MM.1S (cell line): Measurements from ENCODE around the gene ADSS1.

ENCODE experiments used
- DNase-seq: peaks from one replicate; pipeline ENCODE4 v3.0.0-alpha.2; 2015
- H2AFZ ChIP-seq: fragments of 300-600 bp; sonication (generic); 2 replicates; pipeline ENCODE4 v1.6.0; 2016; ENCODE audit warnings: antibody characterized with exemption, low read length
- H3F3A ChIP-seq: fragments of 300-600 bp; sonication (generic); 2 replicates; pipeline ENCODE4 v1.6.1; 2016; ENCODE audit warnings: mild to moderate bottlenecking, antibody characterized with exemption, low read length, moderate library complexity, mixed read lengths; ENCODE audit not compliant: insufficient read depth
- H3K27ac ChIP-seq: fragments of 300-600 bp; sonication (generic); 2 replicates; pipeline ENCODE4 v1.5.1; 2016; ENCODE audit warnings: mild to moderate bottlenecking, low read length
- H3K27me3 ChIP-seq: fragments of 300-600 bp; sonication (generic); replicated peaks from 2 replicates; pipeline ENCODE4 v1.6.0; 2016; ENCODE audit warnings: low read length; ENCODE audit not compliant: insufficient read depth
- H3K36me3 ChIP-seq: fragments of 300-600 bp; sonication (generic); replicated peaks from 2 replicates; pipeline ENCODE4 v1.6.1; 2016; ENCODE audit warnings: mild to moderate bottlenecking, low read length, mixed read lengths; ENCODE audit not compliant: insufficient read depth
- H3K4me1 ChIP-seq: fragments of 300-600 bp; sonication (generic); 2 replicates; pipeline ENCODE4 v1.6.1; 2016; ENCODE audit warnings: low read length, mixed read lengths
- H3K4me2 ChIP-seq: fragments of 300-600 bp; sonication (generic); 2 replicates; pipeline ENCODE4 v1.6.0; 2016; ENCODE audit warnings: low read depth, low read length
- H3K4me3 ChIP-seq: fragments of 300-600 bp; sonication (generic); 2 replicates; pipeline ENCODE4 v1.5.1; 2016; ENCODE audit warnings: low read length, mixed read lengths
- H3K79me2 ChIP-seq: fragments of 300-600 bp; sonication (generic); 2 replicates; pipeline ENCODE4 v1.6.1; 2016; ENCODE audit warnings: mixed run types, low read length, mixed read lengths
- H3K9ac ChIP-seq: fragments of 300-600 bp; sonication (generic); 2 replicates; pipeline ENCODE4 v1.6.1; 2016; ENCODE audit warnings: low read length, mixed read lengths
- H3K9me2 ChIP-seq: fragments of 300-600 bp; sonication (generic); replicated peaks from 2 replicates; pipeline ENCODE4 v1.6.1; 2016; ENCODE audit warnings: mild to moderate bottlenecking, low read length, mixed read lengths; ENCODE audit not compliant: insufficient read depth
- H3K9me3 ChIP-seq: fragments of 300-600 bp; sonication (generic); replicated peaks from 2 replicates; pipeline ENCODE4 v1.6.1; 2016; ENCODE audit warnings: mild to moderate bottlenecking, low read length, mixed read lengths; ENCODE audit not compliant: insufficient read depth
- H4K20me1 ChIP-seq: fragments of 300-600 bp; sonication (generic); 2 replicates; pipeline ENCODE4 v1.6.1; 2016; ENCODE audit warnings: mild to moderate bottlenecking, low read length, moderate library complexity, mixed read lengths; ENCODE audit not compliant: insufficient read depth
- CTCF ChIP-seq: fragments of 300-600 bp; sonication (generic); IDR thresholded peaks from 2 replicates; pipeline ENCODE4 v1.5.1; 2016; ENCODE audit warnings: antibody characterized with exemption, low read length, mixed read lengths
- EZH2 ChIP-seq: fragments of 300-600 bp; sonication (generic); optimal IDR thresholded peaks from 2 replicates; pipeline ENCODE3; 2017; ENCODE audit warnings: low read depth, mild to moderate bottlenecking, antibody characterized with exemption, low read length, mixed read lengths
- EZH2phosphoT487 ChIP-seq: fragments of 300-600 bp; sonication (generic); IDR thresholded peaks from 2 replicates; pipeline ENCODE4 v1.6.1; 2018; ENCODE audit warnings: antibody characterized with exemption, low read length

ADSS1 gene

GRCh38 chr14:104715416-104715815, 8.6 kb upstream of the ADSS1 start:
- Histone ChIP-seq H3K27ac (no peak overlapping the region), H3K9me3 (no peaks in the 10 kb centered on the region), H2AFZ (no peak overlapping the region), H3K4me1 (no peaks in the 10 kb centered on the region), H3K79me2 (no peaks in the 10 kb centered on the region), H3K9ac (no peak overlapping the region), H3K9me2 (no peaks in the 10 kb centered on the region), H4K20me1 (no peaks in the 10 kb centered on the region), H3K27me3 (no peaks in the 10 kb centered on the region), H3F3A (no peaks in the 10 kb centered on the region), H3K4me3 (no peak overlapping the region), H3K4me2 (no peak overlapping the region), H3K36me3 (no peaks in the 10 kb centered on the region)
- DNase-seq: no peak
- TF ChIP-seq EZH2 (no peak), CTCF (no peak), EZH2phosphoT487 (no peak)

GRCh38 chr14:104715871-104716270, 8.2 kb upstream of the ADSS1 start:
- Histone ChIP-seq H3K79me2 (no peaks in the 10 kb centered on the region), H3K36me3 (no peaks in the 10 kb centered on the region), H3F3A (no peaks in the 10 kb centered on the region), H3K4me3 (no peak overlapping the region), H3K9ac (no peak overlapping the region), H3K9me2 (no peaks in the 10 kb centered on the region), H4K20me1 (no peaks in the 10 kb centered on the region), H3K27me3 (no peaks in the 10 kb centered on the region), H2AFZ (no peak overlapping the region), H3K9me3 (no peaks in the 10 kb centered on the region), H3K4me2 (no peak overlapping the region), H3K4me1 (no peaks in the 10 kb centered on the region), H3K27ac (no peak overlapping the region)
- DNase-seq: no peak
- TF ChIP-seq CTCF (no peak), EZH2 (no peak), EZH2phosphoT487 (no peak)

DNA sequence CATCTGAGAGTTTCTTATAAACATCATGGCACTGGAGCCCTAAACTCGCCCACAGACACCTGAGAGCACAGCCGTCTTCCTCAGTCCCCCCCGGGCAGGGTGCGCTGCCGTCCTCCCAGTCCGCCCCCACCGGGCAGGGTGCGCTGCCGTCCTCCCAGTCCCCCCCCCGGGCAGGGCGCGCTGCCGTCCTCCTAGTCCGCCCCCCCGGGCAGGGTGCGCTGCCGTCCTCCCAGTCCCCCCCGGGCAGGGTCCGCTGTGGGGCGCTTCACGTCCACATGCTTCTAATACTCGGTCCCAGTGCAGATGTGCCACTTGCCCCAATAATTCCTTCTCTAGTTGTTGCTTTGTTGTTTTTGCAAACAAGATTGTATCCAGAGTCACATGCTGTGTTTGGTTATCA, 6.9 kb upstream of the ADSS1 start:
- H3K27me3 ChIP-seq: no peaks in the 10 kb centered on the region
- no peaks in the 10 kb centered on the region for H4K20me1 ChIP-seq
- H3K4me1 ChIP-seq: peaks cover 5% of the 10 kb centered on the region; the same call in 1 of the 2 replicates
- H3K9me3 ChIP-seq: no peaks in the 10 kb centered on the region
- H3K4me3 ChIP-seq: no peak overlapping the region
- no peak overlapping the region for H3K9ac ChIP-seq
- H2AFZ ChIP-seq: no peak overlapping the region
- no peaks in the 10 kb centered on the region for H3K79me2 ChIP-seq
- H3K9me2 ChIP-seq: no peaks in the 10 kb centered on the region
- no peak overlapping the region for H3K4me2 ChIP-seq
- DNase-seq: no peak
- TF ChIP-seq EZH2 (no peak), CTCF (no peak), EZH2phosphoT487 (no peak)
- no peaks in the 10 kb centered on the region for H3F3A ChIP-seq
- H3K27ac ChIP-seq: no peak overlapping the region
- H3K36me3 ChIP-seq: no peaks in the 10 kb centered on the region
